H9 (cell line): Measurements from ENCODE around the gene DBNDD1. TPM values are rescaled to one million over a fixed set of nuclear protein-coding genes. Genes with fewer than 3 reads are reported as not detected.
A peak's percentile ranks its signal among the peaks of the same experiment; 100 is the strongest.

Experiments used
- DNase-seq: peaks from one replicate; pipeline ENCODE4 v3.0.0-alpha.2; 2017
- H2AFZ ChIP-seq: one replicate; pipeline ENCODE4 v1.6.1; 2013; ENCODE audit warnings: mild to moderate bottlenecking, low read length, control low read depth, moderate library complexity
- H2AK5ac ChIP-seq: 2 replicates; pipeline ENCODE4 v1.6.1; 2013; ENCODE audit warnings: low read length, control low read depth, mixed read lengths; ENCODE audit not compliant: insufficient read length
- H2BK120ac ChIP-seq: one replicate; pipeline ENCODE4 v1.6.1; 2013; ENCODE audit warnings: low read depth, mild to moderate bottlenecking, low read length, control low read depth, inconsistent platforms; ENCODE audit not compliant: poor library complexity, severe bottlenecking
- H2BK12ac ChIP-seq: 2 replicates; pipeline ENCODE4 v1.6.1; 2013; ENCODE audit warnings: low read length, control low read depth, mixed read lengths, low read depth; ENCODE audit not compliant: insufficient read length
- H2BK15ac ChIP-seq: 2 replicates; pipeline ENCODE4 v1.6.1; 2013; ENCODE audit warnings: low read depth, low read length, control low read depth
- H2BK20ac ChIP-seq: one replicate; pipeline ENCODE4 v1.6.1; 2013; ENCODE audit warnings: low read depth, mild to moderate bottlenecking, low read length, control low read depth, inconsistent platforms; ENCODE audit not compliant: poor library complexity, severe bottlenecking
- H2BK5ac ChIP-seq: 2 replicates; pipeline ENCODE4 v1.6.1; 2013; ENCODE audit warnings: low read length, control low read depth, mixed read lengths; ENCODE audit not compliant: insufficient read length
- H3K14ac ChIP-seq: 2 replicates; pipeline ENCODE4 v1.6.1; 2013; ENCODE audit warnings: low read length, control low read depth; ENCODE audit not compliant: insufficient read depth
- H3K18ac ChIP-seq: 2 replicates; pipeline ENCODE4 v1.6.1; 2013; ENCODE audit warnings: low read depth, mild to moderate bottlenecking, mixed read lengths, low read length, control low read depth; ENCODE audit not compliant: insufficient read length
- H3K23ac ChIP-seq: 2 replicates; pipeline ENCODE4 v1.6.1; 2013; ENCODE audit warnings: low read length, control low read depth, mixed read lengths, low read depth; ENCODE audit not compliant: insufficient read length
- H3K23me2 ChIP-seq: 2 replicates; pipeline ENCODE4 v1.6.1; 2013; ENCODE audit warnings: low read depth, mild to moderate bottlenecking, mixed read lengths, low read length, control low read depth; ENCODE audit not compliant: insufficient read length, poor library complexity, severe bottlenecking
- H3K27ac ChIP-seq: 2 replicates; pipeline ENCODE4 v1.5.1; 2013; ENCODE audit warnings: low read length, control low read depth, mixed read lengths, low read depth; ENCODE audit not compliant: insufficient read length
- H3K27me3 ChIP-seq: 2 replicates; pipeline ENCODE4 v1.6.1; 2013; ENCODE audit warnings: low read length, control low read depth, inconsistent platforms; ENCODE audit not compliant: insufficient read depth
- H3K4ac ChIP-seq: 2 replicates; pipeline ENCODE4 v1.6.1; 2013; ENCODE audit warnings: low read depth, mild to moderate bottlenecking, control low read depth, inconsistent platforms, low read length, moderate library complexity
- H3K4me1 ChIP-seq: 2 replicates; pipeline ENCODE4 v1.6.1; 2013; ENCODE audit warnings: low read length, control low read depth, inconsistent platforms; ENCODE audit not compliant: insufficient read depth
- H3K4me2 ChIP-seq: 2 replicates; pipeline ENCODE4 v1.6.1; 2013; ENCODE audit warnings: low read length, control low read depth, mixed read lengths; ENCODE audit not compliant: insufficient read length, insufficient read depth
- H3K56ac ChIP-seq: 2 replicates; pipeline ENCODE4 v1.6.1; 2013; ENCODE audit warnings: low read depth, mild to moderate bottlenecking, mixed read lengths, low read length, control low read depth; ENCODE audit not compliant: insufficient read length
- H3K79me1 ChIP-seq: 2 replicates; pipeline ENCODE4 v1.6.1; 2013; ENCODE audit warnings: low read depth, mild to moderate bottlenecking, moderate library complexity, low read length, control low read depth, inconsistent platforms; ENCODE audit not compliant: insufficient read depth, poor library complexity, severe bottlenecking
- H3K79me2 ChIP-seq: 2 replicates; pipeline ENCODE4 v1.6.1; 2013; ENCODE audit warnings: low read length, control low read depth, inconsistent platforms; ENCODE audit not compliant: insufficient read depth
- H3K9ac ChIP-seq: 2 replicates; pipeline ENCODE4 v1.6.1; 2013; ENCODE audit warnings: low read length, control low read depth, mixed read lengths; ENCODE audit not compliant: insufficient read length; ENCODE audit errors: extremely low read depth
- H3K9me3 ChIP-seq: one replicate; pipeline ENCODE4 v1.6.1; 2013; ENCODE audit warnings: low read depth, low read length, inconsistent platforms; ENCODE audit not compliant: control insufficient read depth
- H3T11ph ChIP-seq: one replicate; pipeline ENCODE4 v1.6.1; 2013; ENCODE audit warnings: mild to moderate bottlenecking, low read length, control low read depth, inconsistent platforms
- H4K20me1 ChIP-seq: one replicate; pipeline ENCODE4 v1.6.1; 2013; ENCODE audit not compliant: control insufficient read depth, insufficient read length, insufficient read depth
- H4K5ac ChIP-seq: 2 replicates; pipeline ENCODE4 v1.6.1; 2013; ENCODE audit warnings: low read depth, mild to moderate bottlenecking, mixed read lengths, low read length, control low read depth; ENCODE audit not compliant: insufficient read length
- H4K8ac ChIP-seq: replicated peaks from 2 replicates; pipeline ENCODE4 v1.6.1; 2013; ENCODE audit warnings: low read length, control low read depth, mixed read lengths, low read depth; ENCODE audit not compliant: insufficient read length
- H4K91ac ChIP-seq: 2 replicates; pipeline ENCODE4 v1.6.1; 2013; ENCODE audit warnings: low read depth, mild to moderate bottlenecking, moderate library complexity, mixed read lengths, low read length, control low read depth; ENCODE audit not compliant: insufficient read length
- H3K27ac Mint-ChIP-seq, 3 experiments: 2 replicates in 2 of 3; 3 replicates in 1 of 3; pipeline ENCODE4 v1.8.0; 2020 to 2021; ENCODE audit warnings: mixed read lengths in 3 of 3, mild to moderate bottlenecking in 1 of 3, moderate library complexity in 1 of 3
- H3K27me3 Mint-ChIP-seq: 2 replicates; pipeline ENCODE4 v1.8.0; 2021; ENCODE audit warnings: low read depth, mild to moderate bottlenecking, moderate library complexity, mixed read lengths
- H3K36me3 Mint-ChIP-seq, 3 experiments: 2 replicates in 2 of 3; 3 replicates in 1 of 3; pipeline ENCODE4 v1.8.0; 2020 to 2021; ENCODE audit warnings: low read depth in 3 of 3, mixed read lengths in 3 of 3; ENCODE audit not compliant: insufficient read depth in 1 of 3
- H3K4me1 Mint-ChIP-seq, 2 experiments: 2 replicates each; pipeline ENCODE4 v1.8.0; 2020; ENCODE audit warnings: mixed read lengths in 2 of 2
- H3K4me3 Mint-ChIP-seq, 2 experiments: 2 replicates in 1 of 2; 3 replicates in 1 of 2; pipeline ENCODE4 v1.8.0; 2020 to 2021; ENCODE audit warnings: mild to moderate bottlenecking in 2 of 2, mixed read lengths in 2 of 2, moderate library complexity in 1 of 2
- H3K9me3 Mint-ChIP-seq, 2 experiments: 2 replicates in 1 of 2; 3 replicates in 1 of 2; pipeline ENCODE4 v1.8.0; 2020; ENCODE audit warnings: mild to moderate bottlenecking in 2 of 2, mixed read lengths in 2 of 2, moderate library complexity in 1 of 2
- WGBS: extraction: QIAGEN DNeasy Blood & Tissue Kit; methylation state at CpG from one replicate; pipeline ENCODE4 v1.1.7; 2013; ENCODE audit warnings: missing lambda C conversion rate, low lambda C conversion rate, mixed read lengths; ENCODE audit not compliant: insufficient read length; ENCODE audit errors: extremely low coverage; 5-methylcytosine and 5-hydroxymethylcytosine counted together
- total RNA-seq: library from RNA; stranded (reverse); gene quantifications from 2 replicates; pipeline ENCODE4 v1.2.1, GENCODE V29; 2021
- TF ChIP-seq, protein P1 (sequence below): fragments of 200-600 bp; sonication (generic); conservative IDR thresholded peaks from 3 replicates; pipeline ENCODE4 v1.8.0; 2021; ENCODE audit warnings: antibody characterized with exemption, mild to moderate bottlenecking

The DBNDD1 gene
- total RNA-seq, 1 experiment from 2014 or later, result 87.3 TPM

GRCh38 chr16:90040152-90041023 is 21.1 kb upstream of the DBNDD1 start:
- Histone ChIP-seq H3K23me2 (no peaks in the 10 kb centered on the region), H3K27ac (no peak overlapping the region), H3K4me1 (peaks cover under 1% of the 10 kb centered on the region; the same call in 1 of the 2 replicates), H4K20me1 (no peaks in the 10 kb centered on the region), H2BK5ac (no peak overlapping the region), H2BK15ac (no peak overlapping the region), H3K4me2 (no peak overlapping the region), H2AK5ac (no peak overlapping the region), H2BK20ac (no peak overlapping the region), H2BK120ac (no peak overlapping the region), H3K9ac (no peak overlapping the region), H3K79me1 (no peaks in the 10 kb centered on the region), H4K91ac (no peak overlapping the region), H3K56ac (no peak overlapping the region), H2BK12ac (no peak overlapping the region), H3K23ac (no peak overlapping the region), H3K4ac (no peak overlapping the region), H3K18ac (no peak overlapping the region), H2AFZ (no peak overlapping the region), H3K27me3 (no peaks in the 10 kb centered on the region), H4K8ac (no peak overlapping the region), H3K9me3 (no peaks in the 10 kb centered on the region), H3T11ph (no peak overlapping the region), H3K79me2 (no peaks in the 10 kb centered on the region), H4K5ac (no peak overlapping the region), H3K14ac (no peak overlapping the region; the same call in 1 of the 2 replicates)
- H3K9me3 Mint-ChIP-seq, result no peaks in the 10 kb centered on the region
- no peak overlapping the region for H3K4me3 Mint-ChIP-seq
- H3K27me3 Mint-ChIP-seq, result no peaks in the 10 kb centered on the region; the same call in 1 of the 2 replicates
- TF ChIP-seq, protein P1, sequence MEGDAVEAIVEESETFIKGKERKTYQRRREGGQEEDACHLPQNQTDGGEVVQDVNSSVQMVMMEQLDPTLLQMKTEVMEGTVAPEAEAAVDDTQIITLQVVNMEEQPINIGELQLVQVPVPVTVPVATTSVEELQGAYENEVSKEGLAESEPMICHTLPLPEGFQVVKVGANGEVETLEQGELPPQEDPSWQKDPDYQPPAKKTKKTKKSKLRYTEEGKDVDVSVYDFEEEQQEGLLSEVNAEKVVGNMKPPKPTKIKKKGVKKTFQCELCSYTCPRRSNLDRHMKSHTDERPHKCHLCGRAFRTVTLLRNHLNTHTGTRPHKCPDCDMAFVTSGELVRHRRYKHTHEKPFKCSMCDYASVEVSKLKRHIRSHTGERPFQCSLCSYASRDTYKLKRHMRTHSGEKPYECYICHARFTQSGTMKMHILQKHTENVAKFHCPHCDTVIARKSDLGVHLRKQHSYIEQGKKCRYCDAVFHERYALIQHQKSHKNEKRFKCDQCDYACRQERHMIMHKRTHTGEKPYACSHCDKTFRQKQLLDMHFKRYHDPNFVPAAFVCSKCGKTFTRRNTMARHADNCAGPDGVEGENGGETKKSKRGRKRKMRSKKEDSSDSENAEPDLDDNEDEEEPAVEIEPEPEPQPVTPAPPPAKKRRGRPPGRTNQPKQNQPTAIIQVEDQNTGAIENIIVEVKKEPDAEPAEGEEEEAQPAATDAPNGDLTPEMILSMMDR, result no peak
- DNase-seq, result no peak
- peak overlapping the region in 2 of 3 experiments; percentile 10 to 79; a peak in 1 of 7 replicates for H3K27ac Mint-ChIP-seq
- H3K36me3 Mint-ChIP-seq, result peaks cover 6 to 68% (median 58%) of the 10 kb centered on the region in 3 experiments
- WGBS, result no CpG with 5 or more reads among the region's 29 CpGs
- H3K4me1 Mint-ChIP-seq, result peaks cover 10 to 16% of the 10 kb centered on the region in 2 experiments
